IMR-90 (cell line): ENCODE measurements around the gene SNX5. TPM values are rescaled to one million over a fixed set of nuclear protein-coding genes. Genes with fewer than 3 reads are reported as not detected.

Experiments used
- ATAC-seq: fragments of 200-7000 bp; cut with Tn5 transposase; 2 replicates; pipeline ENCODE4 v1.9.1; 2020; ENCODE audit warnings: low read depth, mild to moderate bottlenecking, moderate library complexity
- BruUV-seq: library from RNA; stranded (reverse); fragments of 400-500 nt; replicated peaks from 2 replicates; lab custom pipeline; 2021; lab: Mats Ljungman, UMichigan
- CTCF ChIA-PET: fragments of 300-600 bp; formaldehyde crosslinking; extraction: SDS; loops from one replicate; lab custom pipeline; 2021; ENCODE audit warnings: antibody characterized with exemption; lab: Yijun Ruan, JAX
- POLR2A ChIA-PET: fragments of 300-600 bp; sonication (Branson Sonifier 250); formaldehyde crosslinking; loops from one replicate; lab custom pipeline; 2022; ENCODE audit warnings: antibody characterized with exemption; ENCODE audit not compliant: unreplicated experiment; lab: Charles Lee
- DNase-seq: peaks from one replicate; pipeline ENCODE4 v3.0.0; 2013
- H2AFZ ChIP-seq: replicated peaks from 2 replicates; pipeline ENCODE3; 2013; ENCODE audit warnings: low read length, mild to moderate bottlenecking; ENCODE audit not compliant: poor library complexity
- H2AK5ac ChIP-seq: 2 replicates; pipeline ENCODE4 v1.6.1; 2013; ENCODE audit warnings: low read depth, low read length, inconsistent platforms
- H2AK9ac ChIP-seq: replicated peaks from 2 replicates; pipeline ENCODE3; 2013; ENCODE audit warnings: mild to moderate bottlenecking, low read depth, low read length, moderate library complexity; ENCODE audit not compliant: poor library complexity
- H2BK120ac ChIP-seq: 2 replicates; pipeline ENCODE4 v1.6.1; 2013; ENCODE audit warnings: low read depth, low read length, inconsistent platforms
- H2BK15ac ChIP-seq: 3 replicates; pipeline ENCODE4 v1.6.1; 2013; ENCODE audit warnings: low read depth, low read length, inconsistent platforms
- H2BK20ac ChIP-seq: 2 replicates; pipeline ENCODE4 v1.6.1; 2013; ENCODE audit warnings: low read depth, mild to moderate bottlenecking, inconsistent platforms, low read length, moderate library complexity
- H2BK5ac ChIP-seq: 2 replicates; pipeline ENCODE4 v1.6.1; 2013; ENCODE audit warnings: mild to moderate bottlenecking, low read depth, low read length, inconsistent platforms; ENCODE audit not compliant: poor library complexity, severe bottlenecking
- H3K14ac ChIP-seq: replicated peaks from 2 replicates; pipeline ENCODE4 v1.6.1; 2013; ENCODE audit warnings: low read depth, low read length, inconsistent platforms
- H3K18ac ChIP-seq: 2 replicates; pipeline ENCODE4 v1.6.1; 2013; ENCODE audit warnings: low read depth, low read length, control low read depth
- H3K23ac ChIP-seq: 2 replicates; pipeline ENCODE4 v1.6.1; 2013; ENCODE audit warnings: low read depth, low read length, inconsistent platforms
- H3K27ac ChIP-seq: 2 replicates; pipeline ENCODE4 v1.5.1; 2013; ENCODE audit warnings: mild to moderate bottlenecking, control low read depth, low read length; ENCODE audit not compliant: insufficient read depth
- H3K27me3 ChIP-seq: 2 replicates; pipeline ENCODE4 v1.6.1; 2013; ENCODE audit warnings: low read length; ENCODE audit not compliant: control insufficient read depth, insufficient read depth
- H3K36me3 ChIP-seq: 2 replicates; pipeline ENCODE4 v1.6.1; 2013; ENCODE audit warnings: low read length, mixed read lengths; ENCODE audit not compliant: control insufficient read depth, insufficient read depth
- H3K4ac ChIP-seq: 2 replicates; pipeline ENCODE4 v1.6.1; 2013; ENCODE audit warnings: low read depth, low read length, inconsistent platforms
- H3K4me1 ChIP-seq: 2 replicates; pipeline ENCODE4 v1.6.1; 2013; ENCODE audit warnings: low read length, mixed read lengths; ENCODE audit not compliant: control insufficient read depth, insufficient read depth
- H3K4me2 ChIP-seq: 2 replicates; pipeline ENCODE4 v1.6.1; 2013; ENCODE audit warnings: low read depth, mild to moderate bottlenecking, control low read depth, low read length, moderate library complexity
- H3K4me3 ChIP-seq: 2 replicates; pipeline ENCODE4 v1.5.1; 2013; ENCODE audit warnings: low read depth, mild to moderate bottlenecking, control low read depth, low read length, moderate library complexity; ENCODE audit not compliant: insufficient read depth
- H3K56ac ChIP-seq: 2 replicates; pipeline ENCODE4 v1.6.1; 2013; ENCODE audit warnings: low read length, inconsistent platforms; ENCODE audit not compliant: insufficient read depth; ENCODE audit errors: extremely low read depth
- H3K79me1 ChIP-seq, 2 experiments: 2 replicates each; pipeline ENCODE4 v1.6.1; 2013; ENCODE audit warnings: low read length in 2 of 2, inconsistent platforms in 1 of 2, low read depth in 1 of 2
- H3K9ac ChIP-seq: 2 replicates; pipeline ENCODE4 v1.6.1; 2013; ENCODE audit warnings: low read depth, low read length, control low read depth
- H3K9me1 ChIP-seq: 2 replicates; pipeline ENCODE4 v1.6.1; 2013; ENCODE audit warnings: low read length, inconsistent platforms; ENCODE audit not compliant: insufficient read depth
- H3K9me3 ChIP-seq: 2 replicates; pipeline ENCODE4 v1.6.1; 2013; ENCODE audit warnings: low read length; ENCODE audit not compliant: control insufficient read depth, insufficient read depth
- H4K20me1 ChIP-seq: 2 replicates; pipeline ENCODE4 v1.6.1; 2013; ENCODE audit warnings: low read length, inconsistent platforms; ENCODE audit not compliant: insufficient read depth
- H4K5ac ChIP-seq: 2 replicates; pipeline ENCODE4 v1.6.1; 2013; ENCODE audit warnings: mild to moderate bottlenecking, low read depth, low read length, control low read depth
- H4K8ac ChIP-seq, 2 experiments: 2 replicates each; pipeline ENCODE4 v1.6.1; 2013; ENCODE audit warnings: low read depth in 2 of 2, low read length in 2 of 2, control low read depth in 1 of 2, inconsistent platforms in 1 of 2
- H4K91ac ChIP-seq: 2 replicates; pipeline ENCODE4 v1.6.1; 2013; ENCODE audit warnings: low read depth, low read length, inconsistent platforms; ENCODE audit not compliant: insufficient read depth
- BHLHE40 ChIP-seq: fragments of 150-350 bp; IDR thresholded peaks from 2 replicates; pipeline ENCODE4 v1.6.1; 2016; ENCODE audit warnings: mild to moderate bottlenecking, low read depth, low read length
- CHD1 ChIP-seq: IDR thresholded peaks from 2 replicates; pipeline ENCODE4 v1.6.1; 2012; ENCODE audit warnings: low read depth, low read length, improper control_type of control experiment
- MAZ ChIP-seq: IDR thresholded peaks from 2 replicates; pipeline ENCODE4 v1.6.1; 2012; ENCODE audit warnings: low read depth, mild to moderate bottlenecking, low read length, improper control_type of control experiment, moderate library complexity, borderline replicate concordance
- NFE2L2 ChIP-seq: fragments of 150-350 bp; IDR thresholded peaks from 2 replicates; pipeline ENCODE4 v1.6.1; 2016; ENCODE audit warnings: low read depth, mild to moderate bottlenecking, low read length
- POLR2A ChIP-seq: IDR thresholded peaks from 2 replicates; pipeline ENCODE4 v1.6.1; 2012; ENCODE audit warnings: mild to moderate bottlenecking, low read depth, low read length
- RAD21 ChIP-seq: IDR thresholded peaks from 2 replicates; pipeline ENCODE4 v1.6.1; 2012; ENCODE audit warnings: low read length, improper control_type of control experiment
- RCOR1 ChIP-seq: IDR thresholded peaks from 2 replicates; pipeline ENCODE4 v1.6.1; 2012; ENCODE audit warnings: mild to moderate bottlenecking, low read length, improper control_type of control experiment; ENCODE audit not compliant: insufficient replicate concordance
- RFX5 ChIP-seq: IDR thresholded peaks from 2 replicates; pipeline ENCODE4 v1.8.0; 2012; ENCODE audit warnings: low read depth, mild to moderate bottlenecking, low read length, moderate library complexity
- SMC3 ChIP-seq: fragments of 150-350 bp; IDR thresholded peaks from 2 replicates; pipeline ENCODE4 v1.6.1; 2016; ENCODE audit warnings: low read depth, mild to moderate bottlenecking, antibody characterized with exemption, low read length, moderate library complexity
- WGBS, 2 experiments: methylation state at CpG; one replicate each; pipeline versions ENCODE4 v1.1.5 to v1.1.7; 2013; ENCODE audit warnings: missing lambda C conversion rate in 2 of 2; ENCODE audit not compliant: insufficient read length in 1 of 2; ENCODE audit errors: extremely low coverage in 2 of 2; 5-methylcytosine and 5-hydroxymethylcytosine counted together
- dilution Hi-C: fragments of 300-500 bp; cut with HindIII; formaldehyde crosslinking; loops from one replicate; pipeline ENCODE4 v1.14.3; 2018; ENCODE audit warnings: low sequenced_read_pairs; ENCODE audit not compliant: unreplicated experiment
- in situ Hi-C: fragments of 300-500 bp; cut with MboI; formaldehyde crosslinking; loops from 3 replicates; pipeline ENCODE4 v1.14.3; 2019; ENCODE audit warnings: low sequenced_read_pairs, inconsistent platforms, mixed read lengths
- intact Hi-C: fragments of 100-400 bp; cut with micrococcal nuclease; formaldehyde crosslinking; loops from 2 replicates; pipeline ENCODE4 v1.10.0; 2022
- polyA plus RNA-seq, 3 experiments: library from polyadenylated mRNA; depleted of rRNA; stranded (reverse); fragments of >200 nt; gene quantifications; 2 replicates each; pipeline ENCODE4 v1.2.3, GENCODE V29; 2012; ENCODE audit warnings: low replicate concordance in 1 of 3
- total RNA-seq: library from RNA; depleted of rRNA; stranded (reverse); fragments of >200 nt; gene quantifications from 2 replicates; pipeline ENCODE4 v1.2.3, GENCODE V29; 2012
- TF ChIP-seq, protein P1 (sequence below): fragments of 150-350 bp; IDR thresholded peaks from 2 replicates; pipeline ENCODE4 v1.6.1; 2016; ENCODE audit warnings: low read depth, mild to moderate bottlenecking, low read length, moderate library complexity, borderline replicate concordance
- TF ChIP-seq, protein P2 (sequence below): fragments of 150-350 bp; IDR thresholded peaks from 2 replicates; pipeline ENCODE4 v1.6.1; 2017; ENCODE audit warnings: mild to moderate bottlenecking, antibody characterized with exemption, low read length, low read depth

Gene SNX5
- total and polyA plus RNA-seq, 2 of the 4 experiments (the other 2 are of a cell fraction): 65.4 to 92.8 TPM

DNA sequence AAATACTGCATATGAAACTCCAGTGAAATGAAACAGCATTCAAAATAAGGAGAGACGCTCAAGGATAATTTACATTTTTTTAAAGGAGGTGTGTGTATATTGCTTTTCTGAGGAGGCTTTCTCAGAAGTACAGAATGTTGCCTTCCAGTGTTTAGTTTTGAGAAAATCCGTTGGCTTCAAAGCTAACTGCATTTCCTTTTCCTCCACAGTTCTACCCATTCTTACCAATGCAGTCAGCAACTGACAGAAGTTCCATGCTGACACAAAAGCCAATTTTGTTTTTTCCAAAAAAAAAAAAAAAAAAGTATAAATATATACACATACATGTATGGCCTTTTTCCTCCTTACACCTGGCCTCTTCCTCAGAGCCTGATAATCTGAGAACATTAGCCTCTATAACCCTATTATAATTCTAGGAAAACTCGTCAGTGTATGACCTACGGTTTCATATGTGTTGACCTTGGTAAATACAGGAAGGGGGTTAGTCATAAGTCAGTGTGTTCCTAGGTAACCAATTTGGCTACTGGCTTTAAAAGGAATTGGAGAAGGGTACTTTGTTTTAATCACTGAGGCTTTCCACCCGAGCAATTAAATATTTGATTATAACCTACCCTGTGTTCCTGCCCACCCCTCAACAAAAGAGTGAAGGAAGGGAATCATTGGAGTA is 24.4 kb upstream of the SNX5 start:
- H3K79me1 ChIP-seq: no peaks in the 10 kb centered on the region; a peak in 1 of 4 replicates
- H3K27me3 ChIP-seq: no peaks in the 10 kb centered on the region
- no peak overlapping the region for H2BK20ac ChIP-seq
- dilution Hi-C loops (no loop called here), intact Hi-C loops (no loop called here), in situ Hi-C loops (loop anchor here (10.0 kb wide), 1 partner anchor 478 kb away; no protein-coding TSS in a partner anchor)
- peak; percentile 27 for DNase-seq
- no peak overlapping the region for H3K14ac ChIP-seq
- H3K36me3 ChIP-seq: no peaks in the 10 kb centered on the region; the same call in 1 of the 2 replicates
- H4K20me1 ChIP-seq: no peaks in the 10 kb centered on the region
- no peaks in the 10 kb centered on the region for H3K9me3 ChIP-seq
- no CpG with 5 or more reads among the region's 5 CpGs for WGBS, 2 experiments
- no peak for TF ChIP-seq RCOR1
- TF ChIP-seq CHD1: no peak
- no peak for TF ChIP-seq RAD21
- no peak for TF ChIP-seq NFE2L2
- TF ChIP-seq, protein P1, sequence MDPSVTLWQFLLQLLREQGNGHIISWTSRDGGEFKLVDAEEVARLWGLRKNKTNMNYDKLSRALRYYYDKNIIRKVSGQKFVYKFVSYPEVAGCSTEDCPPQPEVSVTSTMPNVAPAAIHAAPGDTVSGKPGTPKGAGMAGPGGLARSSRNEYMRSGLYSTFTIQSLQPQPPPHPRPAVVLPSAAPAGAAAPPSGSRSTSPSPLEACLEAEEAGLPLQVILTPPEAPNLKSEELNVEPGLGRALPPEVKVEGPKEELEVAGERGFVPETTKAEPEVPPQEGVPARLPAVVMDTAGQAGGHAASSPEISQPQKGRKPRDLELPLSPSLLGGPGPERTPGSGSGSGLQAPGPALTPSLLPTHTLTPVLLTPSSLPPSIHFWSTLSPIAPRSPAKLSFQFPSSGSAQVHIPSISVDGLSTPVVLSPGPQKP: no peak
- TF ChIP-seq, protein P2, sequence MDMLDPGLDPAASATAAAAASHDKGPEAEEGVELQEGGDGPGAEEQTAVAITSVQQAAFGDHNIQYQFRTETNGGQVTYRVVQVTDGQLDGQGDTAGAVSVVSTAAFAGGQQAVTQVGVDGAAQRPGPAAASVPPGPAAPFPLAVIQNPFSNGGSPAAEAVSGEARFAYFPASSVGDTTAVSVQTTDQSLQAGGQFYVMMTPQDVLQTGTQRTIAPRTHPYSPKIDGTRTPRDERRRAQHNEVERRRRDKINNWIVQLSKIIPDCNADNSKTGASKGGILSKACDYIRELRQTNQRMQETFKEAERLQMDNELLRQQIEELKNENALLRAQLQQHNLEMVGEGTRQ: no peak
- no peak for TF ChIP-seq RFX5
- no peak for TF ChIP-seq BHLHE40
- no peak for TF ChIP-seq SMC3
- TF ChIP-seq POLR2A: no peak
- no peak for TF ChIP-seq MAZ
- no peak overlapping the region for H3K4me3 ChIP-seq
- H2AK5ac ChIP-seq: no peak overlapping the region
- H3K56ac ChIP-seq: no peak overlapping the region
- no peak overlapping the region for H2AFZ ChIP-seq
- no peak overlapping the region for H2AK9ac ChIP-seq
- ChIA-PET POLR2A (interaction anchor here (0.6 kb wide), 1 partner anchor 15 kb away, joined by 6 read pairs; no protein-coding TSS in a partner anchor), CTCF (interaction anchor here (0.6 kb wide), 1 partner anchor 1299 kb away, joined by 5 read pairs; no protein-coding TSS in a partner anchor)
- peaks cover 4% of the 10 kb centered on the region; the same call in 1 of the 2 replicates for H3K4me1 ChIP-seq
- H4K8ac ChIP-seq: no peak overlapping the region
- H3K9me1 ChIP-seq: 0 out of 2 replicates have a peak, but pooled peaks cover 3% of the 10 kb centered on the region
- no peak overlapping the region for H3K9ac ChIP-seq
- H3K27ac ChIP-seq: no peak overlapping the region
- H3K18ac ChIP-seq: no peak overlapping the region
- no peak overlapping the region for H4K91ac ChIP-seq
- H2BK120ac ChIP-seq: no peak overlapping the region
- H3K23ac ChIP-seq: no peak overlapping the region
- no peak for ATAC-seq
- no peak overlapping the region for H2BK5ac ChIP-seq
- H3K4me2 ChIP-seq: no peak overlapping the region
- no peak overlapping the region for H3K4ac ChIP-seq
- H4K5ac ChIP-seq: no peak overlapping the region
- H2BK15ac ChIP-seq: no peak overlapping the region
- BruUV-seq: no TSS peak
